CD4-positive, alpha-beta T cell treated with Interleukin-17A for 1 hour (primary cell): ENCODE measurements around the gene ITGAE.
A peak's percentile ranks its signal among the peaks of the same experiment; 100 is the strongest.
"Not testable (repeated sequence)": the region's sequence is repeated elsewhere in the genome, so short reads cannot be mapped to it uniquely, and the experiment has no call there.

Experiments
- DNase-seq: peaks from one replicate; pipeline ENCODE4 v3.0.0-alpha.2; 2020

The ITGAE gene, protein sequence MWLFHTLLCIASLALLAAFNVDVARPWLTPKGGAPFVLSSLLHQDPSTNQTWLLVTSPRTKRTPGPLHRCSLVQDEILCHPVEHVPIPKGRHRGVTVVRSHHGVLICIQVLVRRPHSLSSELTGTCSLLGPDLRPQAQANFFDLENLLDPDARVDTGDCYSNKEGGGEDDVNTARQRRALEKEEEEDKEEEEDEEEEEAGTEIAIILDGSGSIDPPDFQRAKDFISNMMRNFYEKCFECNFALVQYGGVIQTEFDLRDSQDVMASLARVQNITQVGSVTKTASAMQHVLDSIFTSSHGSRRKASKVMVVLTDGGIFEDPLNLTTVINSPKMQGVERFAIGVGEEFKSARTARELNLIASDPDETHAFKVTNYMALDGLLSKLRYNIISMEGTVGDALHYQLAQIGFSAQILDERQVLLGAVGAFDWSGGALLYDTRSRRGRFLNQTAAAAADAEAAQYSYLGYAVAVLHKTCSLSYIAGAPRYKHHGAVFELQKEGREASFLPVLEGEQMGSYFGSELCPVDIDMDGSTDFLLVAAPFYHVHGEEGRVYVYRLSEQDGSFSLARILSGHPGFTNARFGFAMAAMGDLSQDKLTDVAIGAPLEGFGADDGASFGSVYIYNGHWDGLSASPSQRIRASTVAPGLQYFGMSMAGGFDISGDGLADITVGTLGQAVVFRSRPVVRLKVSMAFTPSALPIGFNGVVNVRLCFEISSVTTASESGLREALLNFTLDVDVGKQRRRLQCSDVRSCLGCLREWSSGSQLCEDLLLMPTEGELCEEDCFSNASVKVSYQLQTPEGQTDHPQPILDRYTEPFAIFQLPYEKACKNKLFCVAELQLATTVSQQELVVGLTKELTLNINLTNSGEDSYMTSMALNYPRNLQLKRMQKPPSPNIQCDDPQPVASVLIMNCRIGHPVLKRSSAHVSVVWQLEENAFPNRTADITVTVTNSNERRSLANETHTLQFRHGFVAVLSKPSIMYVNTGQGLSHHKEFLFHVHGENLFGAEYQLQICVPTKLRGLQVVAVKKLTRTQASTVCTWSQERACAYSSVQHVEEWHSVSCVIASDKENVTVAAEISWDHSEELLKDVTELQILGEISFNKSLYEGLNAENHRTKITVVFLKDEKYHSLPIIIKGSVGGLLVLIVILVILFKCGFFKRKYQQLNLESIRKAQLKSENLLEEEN

DNA sequence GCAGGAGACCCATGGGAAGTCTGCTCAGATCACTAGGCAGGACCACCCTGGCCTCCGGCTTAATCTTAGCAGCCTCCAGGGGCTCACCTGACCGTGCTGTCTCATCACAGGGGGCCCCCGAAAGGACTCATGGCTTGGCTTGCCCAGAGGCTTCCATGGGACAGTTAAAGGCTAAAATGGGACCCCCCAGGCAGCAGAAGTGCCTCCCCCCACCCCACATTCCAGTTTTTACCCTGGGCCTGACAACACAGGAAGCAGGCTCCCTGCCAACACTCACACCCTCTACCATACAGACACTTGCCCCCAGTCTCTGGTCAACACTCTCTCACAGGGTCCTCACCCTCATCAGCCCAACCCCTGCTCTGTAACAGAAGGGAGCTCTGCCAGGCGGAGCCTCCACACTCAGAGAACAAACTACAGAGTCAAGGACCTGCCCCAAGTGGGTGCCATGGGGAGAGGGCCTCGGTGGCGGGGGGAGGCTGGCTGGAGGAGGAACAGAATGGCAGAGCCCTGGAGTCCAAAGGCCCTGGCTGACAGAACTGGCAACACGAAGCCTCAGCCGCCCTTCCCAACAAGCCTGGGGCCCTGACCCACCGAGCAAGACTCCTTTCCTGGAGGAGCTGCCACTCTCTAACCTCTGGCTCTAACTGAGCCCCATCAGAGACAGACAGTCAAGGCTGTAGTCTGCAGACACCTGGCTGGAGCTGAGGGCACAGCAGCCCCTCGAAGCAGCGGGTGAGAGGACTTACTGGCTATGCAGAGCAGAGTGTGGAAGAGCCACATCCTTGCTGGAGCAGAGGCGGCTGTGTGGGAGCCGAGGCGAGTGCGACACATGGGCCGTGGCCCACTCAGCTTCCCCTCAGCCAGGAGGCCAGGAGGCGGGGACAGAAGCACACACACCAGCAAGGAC is at the start of gene ITGAE:
Gene ITGAE, minus strand, starts transcription at position 827 of the 910 bp plus-strand sequence. Its CDS starts 44 bp downstream, at position 783.
- DNase-seq: no peak

DNA sequence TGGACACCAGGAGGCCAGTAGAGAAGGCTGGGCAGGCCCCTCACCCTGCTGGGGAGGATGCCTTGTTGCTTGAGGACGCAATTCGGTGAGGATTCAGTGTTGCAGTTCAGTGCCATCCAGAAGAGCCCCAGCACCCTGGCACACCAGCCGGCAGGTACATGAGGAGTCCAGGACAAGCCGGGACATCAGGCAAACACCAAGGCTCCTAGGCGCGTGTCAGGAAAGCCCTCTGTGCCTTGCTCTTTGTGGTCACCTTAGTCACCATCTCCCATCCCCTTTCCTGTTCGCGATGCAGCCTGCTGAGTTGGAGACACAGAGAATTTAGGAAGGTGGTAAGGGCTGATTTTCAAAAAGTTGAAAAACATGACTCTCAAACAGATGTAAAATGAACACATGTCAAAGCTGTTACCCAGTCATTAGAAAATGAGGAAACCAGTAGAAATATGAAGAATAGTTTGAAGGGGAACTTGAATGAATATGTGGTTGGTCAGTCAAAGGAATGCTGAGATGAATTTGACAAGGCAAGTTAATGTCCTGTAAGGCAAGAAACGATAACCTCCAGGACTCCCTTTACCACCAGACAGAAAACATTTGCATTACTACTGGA is 47.3 kb upstream of the ITGAE start:
- no peak for DNase-seq

DNA sequence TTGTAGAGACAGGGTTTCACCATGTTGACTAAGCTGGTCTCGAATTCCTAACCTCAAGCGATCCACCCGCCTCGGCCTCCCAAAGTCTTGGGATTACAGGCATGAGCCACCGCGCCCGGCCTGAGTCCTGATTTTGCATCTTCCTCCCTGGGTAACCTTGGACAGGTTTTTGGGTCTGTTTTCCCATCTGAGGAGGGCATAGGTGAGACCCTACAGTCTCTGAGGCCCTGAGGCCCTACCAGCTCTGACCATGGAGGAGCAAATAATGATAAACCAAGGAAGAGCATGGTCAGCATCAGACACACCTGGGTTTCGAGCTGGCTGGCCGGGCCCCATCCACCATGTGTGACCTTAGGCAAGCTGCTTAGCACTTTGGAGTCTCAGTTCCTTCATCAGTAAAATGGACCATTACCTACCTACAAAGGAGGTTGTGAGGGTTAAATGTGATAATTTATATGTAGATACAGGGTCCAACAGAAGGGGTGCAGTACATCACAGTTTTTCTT is 46.2 kb upstream of the ITGAE start:
- no peak for DNase-seq

DNA sequence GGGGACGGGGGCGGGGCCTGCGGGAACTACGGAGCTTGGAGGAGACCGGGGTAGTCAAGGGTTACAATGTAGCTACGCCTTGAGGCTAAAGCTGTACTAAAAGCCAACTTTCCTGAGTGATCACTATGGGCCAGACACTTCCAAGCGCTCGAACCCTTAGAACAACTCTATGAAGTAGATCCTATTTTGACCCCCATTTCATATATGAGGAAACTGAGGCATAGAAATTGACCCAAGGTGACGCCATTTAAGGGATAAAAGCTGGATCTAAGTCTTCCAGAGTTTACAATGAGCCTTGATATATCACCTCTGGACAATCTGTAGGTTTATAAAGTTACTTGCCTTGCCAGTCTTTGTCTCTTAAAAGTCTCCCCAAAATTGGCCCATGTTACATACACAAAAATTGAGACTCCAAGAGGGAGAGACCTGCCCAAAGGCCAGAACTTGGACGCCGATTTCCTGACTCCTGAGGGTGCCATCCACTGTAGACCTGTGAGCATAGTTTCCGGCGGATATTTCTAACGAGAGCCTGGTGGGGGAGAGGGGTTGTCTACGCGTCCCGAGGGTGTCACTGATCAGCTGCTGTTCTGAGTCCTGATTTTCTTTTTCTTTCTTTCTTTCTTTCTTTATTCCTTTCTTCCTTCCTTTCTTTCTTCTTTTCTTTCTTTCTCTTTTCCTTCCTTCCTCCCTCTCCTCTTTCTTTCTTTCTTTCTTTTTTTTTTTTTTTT is 45.6 kb upstream of the ITGAE start:
- DNase-seq: no peak

DNA sequence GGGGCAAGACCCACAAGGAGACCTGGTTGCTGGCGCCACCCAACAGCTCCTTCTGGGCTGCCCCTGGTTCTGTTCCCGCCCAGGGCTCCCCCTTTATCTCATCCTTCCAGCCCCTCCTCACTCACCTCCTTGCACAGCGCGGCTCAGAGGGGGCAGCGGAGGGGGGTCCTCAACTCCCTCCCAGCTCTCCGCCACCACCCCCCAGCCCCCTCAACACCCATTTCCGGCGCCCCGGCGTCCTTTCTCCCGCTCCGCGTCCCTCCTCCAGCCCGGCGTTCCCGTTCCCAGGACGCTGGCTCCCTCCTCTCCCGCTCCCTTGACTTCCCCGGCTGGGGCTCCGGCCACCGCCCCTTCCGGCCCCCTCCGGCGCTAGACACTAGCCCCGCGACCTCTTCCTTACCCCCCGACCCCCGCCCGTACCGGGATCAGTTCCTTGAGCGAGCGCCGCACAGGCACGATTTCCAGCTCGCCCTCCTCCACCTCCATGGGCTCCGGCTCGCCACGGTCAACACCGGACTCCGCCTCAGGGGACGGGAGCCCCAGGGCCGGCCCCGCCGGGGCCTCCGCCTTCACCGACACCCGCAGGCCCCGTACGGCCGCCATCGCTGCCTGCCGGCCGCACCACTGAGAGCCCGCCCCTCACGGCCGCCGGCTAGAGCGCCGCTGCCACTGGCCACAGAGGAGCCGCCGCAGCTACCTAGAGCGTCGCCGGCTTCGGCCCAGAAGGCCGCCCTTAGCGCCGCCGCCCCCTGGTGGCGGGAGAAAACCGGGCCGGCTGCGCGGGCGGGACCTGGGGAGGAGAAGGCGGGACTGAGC is 44.8 kb upstream of the ITGAE start, which contains the start of gene NCBP3:
Gene NCBP3, minus strand, starts transcription at position 626 of the 816 bp plus-strand sequence. Its CDS starts 23 bp downstream, at position 603.
- DNase-seq: peak; percentile 91

DNA sequence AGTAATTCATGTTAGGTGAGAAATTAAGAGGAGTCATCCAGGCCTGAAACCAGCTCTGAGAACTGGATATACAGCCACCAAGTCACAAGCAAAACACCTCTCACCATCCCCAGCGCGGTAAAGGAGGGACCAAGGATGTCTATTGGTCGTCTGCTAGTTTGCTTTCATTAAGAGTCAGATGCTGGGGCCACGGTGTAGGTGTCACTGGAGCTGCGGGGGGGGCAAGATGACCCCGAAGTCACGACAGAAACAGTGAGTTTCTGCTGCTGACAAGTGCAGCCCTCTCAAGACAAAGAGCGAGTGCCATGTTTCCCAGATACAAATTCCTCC is 44.3 kb upstream of the ITGAE start:
- peak; percentile 48 for DNase-seq

DNA sequence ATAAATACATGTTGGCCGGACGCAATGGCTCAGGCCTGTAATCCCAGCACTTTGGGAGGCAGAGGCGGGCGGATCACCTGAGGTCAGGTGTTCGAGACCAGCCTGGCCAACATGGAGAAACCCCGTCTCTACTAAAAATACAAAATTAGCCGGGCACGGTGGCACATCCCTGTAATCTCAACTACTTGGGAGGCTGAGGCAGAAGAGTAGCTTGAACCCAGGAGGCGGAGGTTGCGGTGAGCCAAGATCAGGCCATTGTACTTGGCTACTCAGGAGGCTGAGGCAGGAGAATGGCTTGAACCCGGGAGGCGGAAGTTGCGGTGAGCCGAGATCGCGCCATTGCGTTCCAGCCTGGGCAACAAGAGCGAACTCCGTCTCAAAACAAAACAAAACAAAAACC is 43.6 kb upstream of the ITGAE start:
- DNase-seq: not testable (repeated sequence)

DNA sequence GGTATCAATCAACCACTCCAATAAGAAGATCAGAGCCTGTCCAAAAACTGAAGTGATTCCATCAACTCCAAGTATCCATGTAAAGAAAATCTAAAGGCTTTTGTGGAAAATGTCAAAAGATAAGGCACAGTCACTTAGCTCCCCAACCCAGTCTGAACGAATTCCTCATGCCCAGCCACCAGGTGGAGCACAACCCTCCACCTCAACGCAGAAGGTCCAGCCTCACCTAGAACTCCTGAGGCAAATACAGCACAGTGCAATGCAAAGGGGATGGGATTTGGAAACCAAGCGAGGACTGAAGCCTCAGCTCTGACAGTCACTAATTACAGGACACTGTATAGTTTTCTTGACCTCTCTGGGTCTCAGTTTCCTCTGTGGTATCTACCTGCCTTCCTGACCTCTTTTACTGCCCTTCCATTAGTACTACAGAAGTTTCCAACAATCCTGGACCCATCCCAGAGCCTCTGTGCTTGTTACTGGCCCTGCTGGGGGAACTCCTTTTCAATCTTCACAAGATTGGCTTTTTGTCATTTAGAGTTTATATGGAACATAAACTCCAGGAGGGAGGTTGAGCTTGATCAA is 43.0 kb upstream of the ITGAE start:
- peak; percentile 61 for DNase-seq

DNA sequence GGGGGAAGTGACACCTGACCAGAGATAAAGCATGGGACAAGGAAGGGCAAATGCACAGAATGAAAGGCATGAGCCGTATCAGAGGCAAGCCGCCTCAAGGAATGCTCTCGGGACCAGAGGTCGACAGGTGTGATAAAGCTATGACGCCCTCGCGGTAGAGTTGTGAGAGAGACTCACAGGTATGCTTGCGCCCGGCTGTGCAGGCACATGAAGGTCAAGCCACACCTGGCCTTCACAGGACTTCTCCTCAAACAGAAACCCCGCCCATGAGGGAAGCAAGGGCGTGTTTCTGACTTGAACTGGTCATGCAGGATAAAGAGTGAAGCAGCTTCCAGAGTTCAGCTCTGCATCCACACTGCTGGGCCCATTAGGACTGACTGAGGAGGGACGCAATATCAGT is 37.2 kb upstream of the ITGAE start:
- DNase-seq: no peak

DNA sequence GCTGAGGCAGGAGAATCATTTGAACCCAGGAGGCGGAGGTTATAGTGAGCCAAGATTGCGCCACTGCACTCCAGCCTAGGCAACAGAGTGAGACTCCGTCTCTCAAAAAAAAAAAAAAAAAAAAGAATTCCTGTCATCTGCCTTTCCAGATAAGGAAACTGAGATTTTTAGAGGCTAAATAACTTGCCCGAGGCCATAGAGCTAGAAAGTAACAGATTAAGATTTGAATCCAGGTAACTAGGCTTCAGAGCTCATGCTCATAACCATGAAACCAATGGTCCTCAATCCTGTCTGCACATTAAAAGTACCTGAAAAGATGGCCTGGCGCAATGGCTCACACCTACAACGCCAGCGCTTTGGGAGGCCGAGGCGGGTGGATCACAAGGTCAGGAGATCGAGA is 35.6 kb upstream of the ITGAE start:
- DNase-seq: no peak

DNA sequence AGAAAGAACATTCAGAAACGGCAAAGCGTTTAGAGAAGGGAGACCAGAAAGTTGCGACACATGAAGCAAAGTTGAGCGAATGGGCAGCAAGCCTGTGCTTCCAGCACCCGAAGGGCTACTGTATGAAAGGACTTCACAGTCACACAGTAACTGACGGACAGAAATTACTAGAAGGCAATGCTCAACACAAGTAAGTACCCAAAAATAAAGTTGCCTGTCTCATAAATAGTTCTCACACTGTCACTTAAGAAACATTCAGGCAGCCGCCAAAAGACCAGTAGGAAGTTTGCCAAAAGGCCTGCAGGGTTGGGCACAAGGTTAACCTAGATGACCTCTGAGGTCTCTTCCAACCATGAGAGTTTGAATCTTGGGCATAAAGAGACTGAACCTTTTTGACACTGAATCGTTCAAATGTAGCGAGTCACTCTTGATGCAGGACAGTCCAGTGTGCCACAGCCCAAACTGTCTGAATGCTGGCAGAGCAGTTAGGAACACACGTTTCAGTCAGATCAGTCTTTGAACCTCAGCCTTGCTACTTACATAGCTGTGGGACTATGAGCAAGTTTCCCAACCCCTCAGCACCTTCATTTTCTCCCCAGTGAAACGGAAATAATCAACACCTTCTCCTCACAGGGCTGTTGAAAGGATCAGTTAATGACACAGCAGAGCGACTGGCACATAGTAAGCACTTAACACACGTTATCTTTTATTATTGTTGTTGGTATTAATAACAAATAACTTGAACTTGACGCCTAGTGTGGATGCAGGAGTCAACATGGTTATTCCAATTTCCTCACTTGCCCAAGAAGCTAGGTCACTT is 34.6 kb upstream of the ITGAE start:
- DNase-seq: no peak

DNA sequence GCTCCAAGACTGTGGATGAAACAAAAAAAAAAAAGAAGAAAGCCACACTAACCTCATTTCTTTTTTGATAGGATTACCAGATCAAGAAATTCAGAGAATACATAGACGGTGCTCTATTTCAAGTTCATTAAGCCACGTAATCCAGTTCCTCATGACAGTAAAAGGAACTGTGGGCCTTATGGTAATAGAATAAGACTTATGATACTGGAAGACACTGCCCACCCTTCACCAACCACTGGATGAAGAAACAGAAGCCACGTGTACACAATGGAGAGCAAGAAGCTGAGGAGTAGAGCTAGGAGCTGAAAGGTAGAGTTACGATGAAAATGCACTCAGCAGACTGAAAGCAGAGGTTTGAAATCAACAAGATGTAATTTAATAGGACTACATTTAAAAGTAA is 33.8 kb upstream of the ITGAE start:
- no peak for DNase-seq

DNA sequence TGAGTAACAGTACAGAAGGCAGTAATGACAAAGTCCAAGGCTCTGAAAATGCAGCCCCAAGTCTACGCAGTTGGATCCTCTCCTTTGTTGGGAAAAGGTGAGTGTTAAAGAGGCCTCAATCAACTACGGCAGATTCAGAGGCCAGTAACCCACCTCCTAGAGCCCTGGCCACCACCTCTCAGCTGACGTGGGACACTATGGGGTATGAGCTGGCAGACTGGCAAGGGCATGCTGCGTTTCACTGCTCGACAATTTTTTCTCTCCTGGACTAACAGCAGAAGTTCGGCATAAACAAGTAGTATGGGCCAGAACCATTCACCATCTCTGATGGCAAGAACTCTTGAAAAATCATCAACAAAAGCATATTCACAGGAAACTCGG is 27.9 kb upstream of the ITGAE start:
- DNase-seq: no peak

DNA sequence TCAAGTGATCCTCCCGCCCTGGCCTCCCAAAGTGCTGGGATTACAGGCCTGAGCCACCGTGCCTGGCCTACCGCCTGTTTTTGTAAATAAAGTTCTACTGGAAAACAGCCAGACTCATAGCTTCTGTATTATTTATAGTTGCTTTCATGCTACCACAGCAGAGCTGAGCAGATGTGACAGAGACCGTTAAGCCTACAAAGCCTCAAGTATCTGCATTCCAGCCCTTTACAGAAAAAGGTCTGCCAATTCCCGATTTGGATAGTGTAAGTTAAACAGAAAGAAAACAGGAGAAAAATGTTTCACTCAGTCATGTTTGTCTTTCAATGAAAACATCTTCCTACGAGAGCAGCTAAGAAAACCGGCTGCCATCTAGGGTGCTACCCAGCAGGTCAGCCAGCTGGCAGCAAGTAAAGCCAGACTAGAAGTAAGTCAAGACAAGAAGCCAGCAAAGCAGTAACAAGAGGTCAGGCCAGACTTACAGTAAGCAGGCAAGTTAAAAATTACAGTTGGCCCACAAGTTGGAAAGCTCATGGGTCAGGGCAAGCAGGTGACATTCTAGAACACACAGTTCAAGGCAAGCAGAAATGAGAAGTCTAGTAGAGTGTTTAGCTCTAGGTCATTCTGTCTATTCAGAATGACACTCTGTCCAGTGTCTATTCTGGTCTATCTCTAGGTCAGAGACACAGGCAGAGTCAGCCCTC is 27.3 kb upstream of the ITGAE start:
- DNase-seq: no peak

DNA sequence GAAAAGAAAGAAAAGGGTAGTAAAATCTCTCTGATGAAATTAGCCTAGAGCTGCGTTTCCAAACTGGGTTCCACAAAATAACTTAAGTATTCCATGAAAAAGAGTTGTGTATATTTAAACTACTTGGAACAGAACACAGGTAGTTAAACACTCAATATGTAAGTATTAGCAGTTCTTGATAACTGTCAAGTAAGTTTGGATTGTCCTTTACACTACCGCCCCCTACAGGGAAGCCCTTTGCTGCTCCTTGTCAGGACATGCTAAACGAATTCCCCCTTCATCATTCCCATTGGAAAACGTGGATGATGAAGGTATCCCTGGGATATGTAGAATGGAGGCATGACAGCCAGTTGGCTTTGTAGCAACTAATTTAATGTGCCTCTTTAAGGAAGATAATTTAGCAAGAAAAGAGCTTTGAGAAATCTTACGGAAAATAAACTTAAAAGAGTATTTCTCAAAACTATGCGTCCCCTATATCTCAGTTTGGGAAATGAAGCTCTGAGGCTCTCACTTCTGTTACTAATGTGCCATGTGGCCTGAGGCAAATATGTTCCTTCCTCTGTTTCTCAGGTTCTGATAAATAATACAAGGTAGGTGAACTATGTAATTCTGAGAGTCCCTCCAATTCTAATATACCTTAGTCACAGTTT is 26.3 kb upstream of the ITGAE start:
- peak; percentile 83 for DNase-seq

DNA sequence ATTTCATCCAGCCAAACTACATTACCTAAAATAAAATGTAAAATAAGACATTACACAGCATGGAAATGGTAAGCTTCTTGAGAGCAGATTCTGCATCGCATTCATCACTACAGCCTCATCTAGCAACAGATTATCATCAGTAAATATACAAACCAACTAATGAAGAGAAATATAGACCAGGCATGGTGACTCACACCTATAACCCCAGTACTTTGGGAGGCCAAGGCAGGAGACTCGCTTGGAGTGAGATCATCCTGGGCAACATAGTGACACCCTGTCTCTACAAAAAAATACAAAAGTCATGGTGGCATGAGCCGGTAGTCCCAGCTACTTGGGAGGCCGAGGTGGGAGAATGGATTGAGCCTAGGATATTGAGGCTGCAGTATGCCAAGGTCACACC is 25.2 kb upstream of the ITGAE start:
- no peak for DNase-seq

DNA sequence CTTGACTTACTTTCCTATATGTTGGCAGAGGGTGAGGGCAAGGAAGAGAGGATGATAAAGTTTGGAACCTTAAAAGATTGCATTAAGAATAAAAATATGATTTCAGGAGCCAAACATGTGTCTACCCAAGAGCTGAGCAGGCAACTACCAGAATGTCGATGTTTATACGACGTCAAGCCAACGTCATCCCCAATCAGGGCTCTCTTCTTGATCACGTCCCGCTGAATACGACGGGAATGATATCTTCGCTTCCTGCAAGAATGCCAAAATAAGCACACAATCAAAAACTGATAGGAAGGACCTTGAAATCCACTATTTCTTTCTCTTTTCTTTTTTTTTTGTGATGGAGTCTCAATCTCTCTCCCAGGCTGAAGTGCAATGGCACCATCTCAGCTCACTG is 20.1 kb upstream of the ITGAE start:
- no peak for DNase-seq

DNA sequence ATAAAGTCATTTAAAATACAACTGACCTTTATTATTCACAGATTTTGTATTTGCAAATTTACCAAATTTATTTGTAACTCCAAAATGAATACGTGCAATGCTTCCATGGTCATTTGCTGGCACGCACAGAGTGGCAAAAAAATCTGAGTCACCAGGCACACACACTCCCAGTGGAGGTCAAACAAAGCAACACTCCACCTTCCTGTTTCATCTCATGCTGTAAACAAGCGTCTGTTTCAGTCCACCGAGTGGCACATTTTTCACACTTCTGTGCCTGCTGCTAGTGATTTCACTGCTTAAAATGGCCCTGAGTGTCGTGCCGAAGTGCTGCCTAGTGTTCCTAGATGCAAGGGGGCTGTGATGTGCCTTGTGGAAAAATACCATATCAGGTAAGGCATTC is 17.8 kb upstream of the ITGAE start:
- no peak for DNase-seq
